Measurements from ENCODE around the gene HPCA.

DNA sequence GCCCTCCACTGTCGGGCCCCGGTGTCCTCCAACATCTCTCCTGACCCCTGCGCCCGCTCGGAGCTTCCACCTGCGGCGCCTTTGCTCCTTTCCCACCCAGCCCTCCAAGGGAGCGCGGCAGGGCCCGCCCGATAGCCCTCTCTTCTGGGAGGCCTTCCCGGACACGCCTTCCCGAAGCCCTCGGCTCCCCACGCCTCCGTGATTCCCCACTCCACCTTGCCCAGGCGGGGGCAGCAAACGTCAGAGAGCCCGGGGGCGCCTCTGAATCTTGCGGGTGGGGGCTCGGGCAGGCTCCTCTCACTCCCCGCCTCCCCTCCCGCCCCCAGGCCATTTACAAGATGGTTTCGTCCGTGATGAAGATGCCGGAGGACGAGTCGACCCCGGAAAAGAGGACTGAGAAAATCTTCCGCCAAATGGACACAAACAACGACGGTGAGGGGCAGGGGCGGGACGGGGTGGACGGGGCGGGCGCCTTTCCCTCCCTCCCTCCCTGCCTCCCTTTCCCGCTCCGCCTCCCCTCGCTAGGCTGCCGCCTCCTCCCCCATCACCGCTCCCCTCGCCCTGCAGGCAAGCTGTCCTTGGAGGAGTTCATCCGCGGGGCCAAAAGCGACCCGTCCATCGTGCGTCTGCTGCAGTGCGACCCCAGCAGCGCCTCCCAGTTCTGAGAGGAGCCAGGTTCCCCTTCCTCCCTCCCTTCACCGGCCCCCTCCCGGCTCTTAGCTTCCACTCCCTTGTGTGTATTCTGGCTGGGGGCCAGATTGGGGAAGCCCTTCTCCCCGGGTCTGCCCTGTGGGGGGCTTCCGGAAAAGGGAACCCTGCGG is 7.1 kb downstream of the HPCA start:
- TF ChIP-seq POLR2A (IDR thresholded peaks at IDR 0.05; ENCODE audit: low read depth, low read length): no peak
- TF ChIP-seq POLR2AphosphoS5 (IDR thresholded peaks at IDR 0.05; ENCODE audit: low read depth, low read length): no peak
- no peak for TF ChIP-seq POU2F2 (IDR thresholded peaks at IDR 0.05; ENCODE audit: low read depth, low read length)
- TF ChIP-seq TAF1 (IDR thresholded peaks at IDR 0.05; ENCODE audit: low read depth, low read length): no peak
- no peak for TF ChIP-seq SPI1 (IDR thresholded peaks at IDR 0.05; ENCODE audit: low read depth, low read length)
- TF ChIP-seq PAX5 (IDR thresholded peaks at IDR 0.05; ENCODE audit: insufficient read depth, low read length, severe bottlenecking): no peak
